ENCODE data around the gene LAD1.

- no peak for TF ChIP-seq CTCF (IDR thresholded peaks at IDR 0.05; ENCODE audit: poor library complexity, severe bottlenecking)
- no peak for TF ChIP-seq RAD21 (conservative IDR thresholded peaks at IDR 0.05)
- no peak for TF ChIP-seq EZH2 (IDR thresholded peaks at IDR 0.05; ENCODE audit: borderline replicate concordance, insufficient read depth, low read length, poor library complexity, severe bottlenecking)
- no peak for TF ChIP-seq POLR2AphosphoS5 (IDR thresholded peaks at IDR 0.05)
- TF ChIP-seq TAF1 (IDR thresholded peaks at IDR 0.05; ENCODE audit: low read depth), result no peak
- TF ChIP-seq REST (IDR thresholded peaks at IDR 0.05; ENCODE audit: borderline replicate concordance), result no peak
- no peak for TF ChIP-seq SMC3 (conservative IDR thresholded peaks at IDR 0.05; ENCODE audit: poor library complexity)
Measured at GRCh38 chr1:201400852-201401230, 1.7 kb upstream of the LAD1 start.

Data from neural cell (in vitro differentiated cells).